ENCODE results near the gene ANO1.

The ANO1 gene

GRCh38 chr11:70139785-70140410 is 61.8 kb downstream of the ANO1 start:
- H3K4me2 ChIP-seq, result no peak overlapping the region
- no peak overlapping the region for H3K4me3 ChIP-seq (IDR thresholded peaks at IDR 0.05; ENCODE audit: insufficient read depth, low read depth, low read length)
- H4K20me1 ChIP-seq (ENCODE audit: insufficient read depth), result no peaks in the 10 kb centered on the region
- no peak overlapping the region for H3K27ac ChIP-seq
- H3K9ac ChIP-seq, result no peak overlapping the region
- H3K36me3 ChIP-seq (ENCODE audit: insufficient read depth), result no peaks in the 10 kb centered on the region
- H3K79me2 ChIP-seq (ENCODE audit: insufficient read depth, low read depth), result no peaks in the 10 kb centered on the region
- H3K4me1 ChIP-seq (ENCODE audit: low read depth, poor library complexity, severe bottlenecking), result no peaks in the 10 kb centered on the region
- no peak for TF ChIP-seq CTCF (conservative IDR thresholded peaks at IDR 0.05; ENCODE audit: low read depth, low read length)
- H3K27me3 ChIP-seq (ENCODE audit: insufficient read depth, low read depth), result peaks cover 14% of the 10 kb centered on the region; the same call in 1 of the 2 replicates
- no peak overlapping the region for H2AFZ ChIP-seq (ENCODE audit: low read depth)

- H3K27ac ChIP-seq, result no peak overlapping the region
- H3K27me3 ChIP-seq (ENCODE audit: insufficient read depth, low read depth), result peaks cover 14% of the 10 kb centered on the region; the same call in 1 of the 2 replicates
- H3K4me1 ChIP-seq (ENCODE audit: low read depth, poor library complexity, severe bottlenecking), result no peaks in the 10 kb centered on the region
- H3K4me3 ChIP-seq (IDR thresholded peaks at IDR 0.05; ENCODE audit: insufficient read depth, low read depth, low read length), result no peak overlapping the region
- H3K79me2 ChIP-seq (ENCODE audit: insufficient read depth, low read depth), result no peaks in the 10 kb centered on the region
- H3K36me3 ChIP-seq (ENCODE audit: insufficient read depth), result no peaks in the 10 kb centered on the region
- H2AFZ ChIP-seq (ENCODE audit: low read depth), result no peak overlapping the region
- no peaks in the 10 kb centered on the region for H4K20me1 ChIP-seq (ENCODE audit: insufficient read depth)
- H3K9ac ChIP-seq, result no peak overlapping the region
- no peak for TF ChIP-seq CTCF (conservative IDR thresholded peaks at IDR 0.05; ENCODE audit: low read depth, low read length)
- H3K4me2 ChIP-seq, result no peak overlapping the region
Measured at GRCh38 chr11:70140711-70141485, 62.8 kb downstream of the ANO1 start.

- Histone ChIP-seq H3K4me1 (ENCODE audit: low read depth, poor library complexity, severe bottlenecking) (no peaks in the 10 kb centered on the region), H3K9ac (no peak overlapping the region), H3K4me2 (no peak overlapping the region), H4K20me1 (ENCODE audit: insufficient read depth) (no peaks in the 10 kb centered on the region), H3K27me3 (ENCODE audit: insufficient read depth, low read depth) (peaks cover 14% of the 10 kb centered on the region; the same call in 1 of the 2 replicates), H3K36me3 (ENCODE audit: insufficient read depth) (no peaks in the 10 kb centered on the region), H3K79me2 (ENCODE audit: insufficient read depth, low read depth) (no peaks in the 10 kb centered on the region), H3K27ac (no peak overlapping the region), H3K4me3 (IDR thresholded peaks at IDR 0.05; ENCODE audit: insufficient read depth, low read depth, low read length) (no peak overlapping the region), H2AFZ (ENCODE audit: low read depth) (no peak overlapping the region)
- TF ChIP-seq CTCF (conservative IDR thresholded peaks at IDR 0.05; ENCODE audit: low read depth, low read length), result no peak
Measured at GRCh38 chr11:70141486-70142220, 63.5 kb downstream of the ANO1 start.

GRCh38 chr11:70142221-70142875 is 64.2 kb downstream of the ANO1 start:
- Histone ChIP-seq H3K9ac (no peak overlapping the region), H3K36me3 (ENCODE audit: insufficient read depth) (no peaks in the 10 kb centered on the region), H3K4me3 (IDR thresholded peaks at IDR 0.05; ENCODE audit: insufficient read depth, low read depth, low read length) (no peak overlapping the region), H3K4me2 (no peak overlapping the region), H3K4me1 (ENCODE audit: low read depth, poor library complexity, severe bottlenecking) (no peaks in the 10 kb centered on the region), H2AFZ (ENCODE audit: low read depth) (no peak overlapping the region), H3K79me2 (ENCODE audit: insufficient read depth, low read depth) (no peaks in the 10 kb centered on the region), H3K27me3 (ENCODE audit: insufficient read depth, low read depth) (peaks cover 12% of the 10 kb centered on the region; the same call in 1 of the 2 replicates), H3K27ac (no peak overlapping the region), H4K20me1 (ENCODE audit: insufficient read depth) (no peaks in the 10 kb centered on the region)
- TF ChIP-seq CTCF (conservative IDR thresholded peaks at IDR 0.05; ENCODE audit: low read depth, low read length), result no peak

Measured in KMS-11 (cell line).